Measurements from ENCODE around the gene CFAP299.

The CFAP299 gene

GRCh38 chr4:80540349-80540748 is 204.8 kb downstream of the CFAP299 start:
- no peak for TF ChIP-seq CTCF (conservative IDR thresholded peaks at IDR 0.05; ENCODE audit: low read length)
- TF ChIP-seq EZH2phosphoT487 (IDR thresholded peaks at IDR 0.05; ENCODE audit: borderline replicate concordance), result no peak
- Histone ChIP-seq H2AFZ (ENCODE audit: low read length) (no peak overlapping the region), H3K9ac (ENCODE audit: low read depth, low read length, poor library complexity, severe bottlenecking) (no peak overlapping the region), H3K79me2 (ENCODE audit: insufficient read depth, low read length) (no peaks in the 10 kb centered on the region), H3K4me2 (ENCODE audit: low read depth, low read length, poor library complexity, severe bottlenecking) (no peak overlapping the region), H3K9me2 (replicated peaks; ENCODE audit: low read depth, low read length) (no peaks in the 10 kb centered on the region), H3K36me3 (ENCODE audit: insufficient read depth, low read length) (no peaks in the 10 kb centered on the region), H4K20me1 (ENCODE audit: insufficient read depth, low read length, poor library complexity, severe bottlenecking) (no peaks in the 10 kb centered on the region), H3K4me1 (ENCODE audit: insufficient read depth, low read length, poor library complexity, severe bottlenecking) (peaks cover 12% of the 10 kb centered on the region), H3K9me3 (ENCODE audit: insufficient read depth, low read depth, low read length) (no peaks in the 10 kb centered on the region), H3K27me3 (ENCODE audit: insufficient read depth, low read length, poor library complexity, severe bottlenecking) (no peaks in the 10 kb centered on the region), H3K4me3 (ENCODE audit: low read length, poor library complexity, severe bottlenecking) (no peak overlapping the region), H3F3A (ENCODE audit: low read depth) (no peaks in the 10 kb centered on the region)

- no peak overlapping the region for H3K4me2 ChIP-seq (ENCODE audit: low read depth, low read length, poor library complexity, severe bottlenecking)
These were observed 205.4 kb downstream of the CFAP299 start for GRCh38 chr4:80540785-80541469.

GRCh38 chr4:80542747-80543146 is 207.2 kb downstream of the CFAP299 start:
- no peaks in the 10 kb centered on the region for H3K36me3 ChIP-seq (ENCODE audit: insufficient read depth, low read length)
- H2AFZ ChIP-seq (ENCODE audit: low read length), result no peak overlapping the region
- TF ChIP-seq EZH2phosphoT487 (IDR thresholded peaks at IDR 0.05; ENCODE audit: borderline replicate concordance) (no peak), CTCF (conservative IDR thresholded peaks at IDR 0.05; ENCODE audit: low read length) (no peak)
- H4K20me1 ChIP-seq (ENCODE audit: insufficient read depth, low read length, poor library complexity, severe bottlenecking), result no peaks in the 10 kb centered on the region
- no peak overlapping the region for H3K4me2 ChIP-seq (ENCODE audit: low read depth, low read length, poor library complexity, severe bottlenecking)
- H3F3A ChIP-seq (ENCODE audit: low read depth), result no peaks in the 10 kb centered on the region
- H3K27me3 ChIP-seq (ENCODE audit: insufficient read depth, low read length, poor library complexity, severe bottlenecking), result no peaks in the 10 kb centered on the region
- H3K9me2 ChIP-seq (replicated peaks; ENCODE audit: low read depth, low read length), result no peaks in the 10 kb centered on the region
- H3K9me3 ChIP-seq (ENCODE audit: insufficient read depth, low read depth, low read length), result no peaks in the 10 kb centered on the region
- no peak overlapping the region for H3K4me3 ChIP-seq (ENCODE audit: low read length, poor library complexity, severe bottlenecking)
- H3K9ac ChIP-seq (ENCODE audit: low read depth, low read length, poor library complexity, severe bottlenecking), result no peak overlapping the region
- H3K4me1 ChIP-seq (ENCODE audit: insufficient read depth, low read length, poor library complexity, severe bottlenecking), result peaks cover 12% of the 10 kb centered on the region
- no peaks in the 10 kb centered on the region for H3K79me2 ChIP-seq (ENCODE audit: insufficient read depth, low read length)

More at GRCh38 chr4:80540785-80541469, 205.4 kb downstream of the CFAP299 start:
- Histone ChIP-seq H3K36me3 (ENCODE audit: insufficient read depth, low read length) (no peaks in the 10 kb centered on the region), H3K9ac (ENCODE audit: low read depth, low read length, poor library complexity, severe bottlenecking) (no peak overlapping the region), H3K9me2 (replicated peaks; ENCODE audit: low read depth, low read length) (no peaks in the 10 kb centered on the region), H3F3A (ENCODE audit: low read depth) (no peaks in the 10 kb centered on the region), H2AFZ (ENCODE audit: low read length) (no peak overlapping the region), H4K20me1 (ENCODE audit: insufficient read depth, low read length, poor library complexity, severe bottlenecking) (no peaks in the 10 kb centered on the region), H3K79me2 (ENCODE audit: insufficient read depth, low read length) (no peaks in the 10 kb centered on the region), H3K9me3 (ENCODE audit: insufficient read depth, low read depth, low read length) (no peaks in the 10 kb centered on the region), H3K27me3 (ENCODE audit: insufficient read depth, low read length, poor library complexity, severe bottlenecking) (no peaks in the 10 kb centered on the region), H3K4me1 (ENCODE audit: insufficient read depth, low read length, poor library complexity, severe bottlenecking) (peaks cover 12% of the 10 kb centered on the region), H3K4me3 (ENCODE audit: low read length, poor library complexity, severe bottlenecking) (no peak overlapping the region)
- TF ChIP-seq CTCF (conservative IDR thresholded peaks at IDR 0.05; ENCODE audit: low read length), result no peak
- TF ChIP-seq EZH2phosphoT487 (IDR thresholded peaks at IDR 0.05; ENCODE audit: borderline replicate concordance), result no peak

All from Loucy (cell line).